GM19438 (cell line): ENCODE results near the gene IQGAP2.
"Not testable (repeated sequence)": the region's sequence is repeated elsewhere in the genome, so short reads cannot be mapped to it uniquely, and the experiment has no call there.

Experiments
- ATAC-seq: cut with Tn5 transposase; IDR thresholded peaks from one replicate; pipeline ENCODE4 v1.9.1; 2021; ENCODE audit warnings: low read depth; ENCODE audit not compliant: unreplicated experiment

Gene IQGAP2

DNA sequence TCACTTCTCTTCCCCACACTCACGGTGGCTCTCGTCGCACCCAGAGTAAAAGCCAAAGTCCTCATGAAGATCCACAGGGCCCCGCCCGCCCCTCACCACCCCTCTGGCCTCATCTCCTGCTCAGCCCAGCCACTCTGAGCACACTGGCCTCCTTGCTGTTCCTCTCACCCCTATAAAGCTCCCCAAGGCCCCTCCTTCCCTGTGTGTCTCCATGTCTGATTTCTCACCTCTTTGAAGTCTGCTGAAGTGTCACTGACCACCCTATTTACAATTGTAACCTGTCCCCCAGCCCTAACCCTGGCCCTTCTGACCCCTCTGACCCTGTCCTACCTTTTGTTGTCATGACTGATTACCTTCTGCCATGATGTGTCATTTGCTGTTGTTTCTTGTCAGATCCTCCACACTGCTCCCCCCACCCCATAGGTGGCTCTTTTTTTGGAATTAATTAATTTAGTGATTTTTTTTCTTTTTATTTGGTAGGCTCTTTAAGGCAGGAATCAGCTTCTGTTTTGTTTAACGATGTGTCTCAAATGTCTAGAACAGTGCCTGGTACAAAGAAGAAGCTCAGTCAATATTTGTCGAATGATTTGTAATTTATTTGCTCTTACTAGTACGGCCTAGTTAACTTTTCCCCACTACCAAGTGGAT is 90.2 kb downstream of the IQGAP2 start:
- ATAC-seq: no peak

DNA sequence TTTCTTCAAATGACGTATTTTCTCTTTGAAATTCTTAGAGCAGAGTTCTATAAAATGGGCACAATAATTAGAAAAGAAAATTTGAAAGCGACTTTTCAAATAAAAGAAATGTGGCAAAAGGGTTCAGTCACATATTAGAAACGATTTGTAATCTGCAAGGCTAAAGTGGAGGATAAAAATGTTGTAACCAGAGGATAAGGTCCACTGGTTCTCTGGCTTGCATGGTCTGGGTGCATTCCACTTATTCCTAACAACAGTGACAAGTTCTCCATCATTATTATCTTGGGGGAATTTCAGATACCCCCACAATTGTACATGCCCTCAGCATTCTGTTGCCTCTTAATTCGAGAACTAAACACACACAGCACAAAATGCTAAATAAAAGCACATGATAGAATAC is 91.1 kb downstream of the IQGAP2 start:
- ATAC-seq: no peak

DNA sequence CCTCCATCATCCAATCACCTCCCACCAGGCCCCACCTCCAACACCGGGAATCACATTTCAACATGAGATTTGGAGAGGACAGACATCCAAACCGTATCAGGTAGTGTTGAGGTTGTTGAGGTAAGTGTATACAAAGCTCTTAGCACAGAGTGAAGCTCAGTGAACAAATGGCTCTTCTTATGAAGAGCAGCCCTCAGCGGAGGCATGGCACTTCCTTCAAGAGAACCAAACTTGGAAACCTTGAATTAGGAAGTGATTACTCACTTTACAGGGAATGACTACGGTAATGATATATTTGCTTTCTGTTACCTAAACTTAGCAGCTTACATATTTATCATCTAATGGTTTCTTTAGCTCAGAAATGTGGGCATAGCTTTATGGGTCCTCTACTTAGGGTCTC is 92.8 kb downstream of the IQGAP2 start:
- ATAC-seq: no peak

DNA sequence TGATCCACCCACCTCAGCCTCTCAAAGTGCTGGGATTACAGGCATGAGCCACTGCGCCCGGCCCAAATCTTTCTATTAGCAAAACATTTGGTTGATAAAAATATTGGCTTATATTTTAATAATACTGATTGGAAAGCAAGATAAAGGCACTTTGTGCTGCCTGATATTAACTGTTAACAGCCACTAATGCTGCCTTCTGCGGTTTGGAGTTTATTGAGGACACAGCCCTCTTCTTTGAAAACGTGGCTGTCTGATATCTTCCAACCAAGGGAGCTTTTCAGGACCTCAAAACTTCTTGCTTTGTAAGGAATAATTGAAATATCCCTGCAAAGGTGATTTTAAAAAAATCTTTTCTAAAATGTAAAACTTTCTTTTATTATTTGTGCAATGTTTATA is 94.0 kb downstream of the IQGAP2 start:
- no peak for ATAC-seq

DNA sequence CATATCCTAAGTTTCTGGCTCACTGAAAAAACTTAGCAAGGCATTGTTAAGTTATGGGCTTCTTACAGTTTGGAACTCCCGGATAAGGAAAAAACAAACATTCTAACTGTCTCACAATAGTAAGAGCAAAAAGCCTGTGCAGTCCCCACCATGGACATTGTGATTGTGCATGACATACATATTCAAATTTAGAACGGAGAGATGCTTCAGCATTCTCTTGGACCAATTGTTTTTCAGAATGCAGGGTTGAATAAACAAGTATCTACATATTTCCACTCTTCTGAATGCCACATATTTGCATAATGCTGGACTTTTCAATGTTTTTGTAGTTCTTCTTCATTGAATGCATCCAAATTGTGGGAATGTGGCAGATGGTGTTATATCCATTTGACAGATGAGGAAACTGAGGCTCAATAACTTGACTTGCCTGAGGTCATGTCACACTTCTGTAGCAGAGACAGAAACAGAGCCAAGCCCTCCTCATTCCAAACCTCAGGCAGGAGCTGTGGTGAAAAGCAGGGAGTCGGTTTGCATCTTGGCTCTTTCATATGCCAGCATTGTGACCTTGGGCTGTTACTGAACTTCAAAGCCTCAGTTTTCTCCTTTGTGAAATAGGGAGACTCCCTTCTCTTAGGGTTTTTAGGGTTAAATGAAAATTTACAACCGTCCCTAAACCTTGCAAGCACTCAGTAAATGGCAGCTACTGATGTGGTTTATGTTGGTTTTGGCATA is 95.1 kb downstream of the IQGAP2 start:
- ATAC-seq: no peak

DNA sequence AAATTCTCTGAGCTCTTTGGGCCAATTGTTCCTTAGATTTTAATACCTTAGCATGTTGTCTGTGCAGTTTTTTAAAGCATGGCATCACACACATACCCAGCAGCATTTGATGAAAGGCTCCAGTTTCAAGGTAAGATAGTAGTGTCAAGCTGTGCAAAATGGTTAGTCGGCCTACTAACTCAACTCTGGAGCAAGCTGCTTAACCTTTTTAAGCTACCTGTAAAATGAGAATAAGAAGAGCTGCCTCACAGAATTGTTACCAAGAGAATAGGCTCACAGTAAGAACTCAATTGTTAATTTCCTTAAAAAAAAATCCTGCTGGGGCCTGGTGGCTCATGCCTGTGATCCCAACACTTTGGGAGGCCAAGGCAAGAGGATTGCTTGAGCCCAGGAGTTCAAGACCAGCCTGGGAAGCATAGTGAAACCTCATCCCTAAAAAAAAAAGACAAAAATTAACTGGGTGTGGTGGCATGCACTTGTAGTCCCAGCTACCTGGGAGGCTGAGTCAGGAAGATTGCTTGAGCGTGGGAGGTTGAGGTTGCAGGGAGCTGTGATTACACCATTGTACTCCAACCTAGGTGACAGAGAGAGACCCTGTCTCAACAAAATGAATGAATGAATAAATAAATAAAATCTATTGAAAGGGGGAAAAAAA is 96.5 kb downstream of the IQGAP2 start:
- no peak for ATAC-seq

DNA sequence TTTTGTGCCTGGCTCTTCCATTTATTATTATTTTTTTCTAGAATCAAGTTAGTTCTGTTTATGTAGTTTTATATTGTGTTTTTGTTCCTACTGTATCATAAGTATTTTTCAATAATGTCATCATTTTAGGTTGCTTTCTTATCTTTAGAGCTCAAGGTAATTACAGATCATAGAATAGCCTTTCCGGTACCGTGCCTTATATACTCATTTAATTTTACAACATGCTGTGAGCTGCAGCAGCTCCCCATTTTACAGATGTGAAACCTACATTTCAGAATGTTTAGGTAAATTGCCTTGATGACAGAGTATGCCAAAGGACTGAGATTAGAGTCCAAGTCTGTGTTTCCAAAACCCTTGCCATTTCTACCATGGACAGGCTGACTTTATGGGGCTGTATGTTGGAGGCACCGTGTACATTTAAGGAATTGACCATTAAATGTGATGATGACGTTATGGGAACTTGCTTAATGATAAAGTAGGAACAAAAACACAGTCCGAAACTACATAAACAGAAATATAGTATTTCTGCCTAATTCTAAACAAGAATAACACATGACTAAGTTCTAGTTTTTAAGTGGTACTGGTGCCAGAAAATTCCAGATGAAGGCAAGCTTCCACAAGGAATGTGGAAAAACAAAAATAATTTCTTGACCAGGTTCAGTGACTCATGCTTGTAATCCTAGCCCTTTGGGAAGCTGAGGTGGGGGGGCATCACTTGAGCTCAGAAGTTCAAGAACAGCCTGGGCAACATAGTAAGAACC is 97.7 kb downstream of the IQGAP2 start:
- ATAC-seq: no peak

DNA sequence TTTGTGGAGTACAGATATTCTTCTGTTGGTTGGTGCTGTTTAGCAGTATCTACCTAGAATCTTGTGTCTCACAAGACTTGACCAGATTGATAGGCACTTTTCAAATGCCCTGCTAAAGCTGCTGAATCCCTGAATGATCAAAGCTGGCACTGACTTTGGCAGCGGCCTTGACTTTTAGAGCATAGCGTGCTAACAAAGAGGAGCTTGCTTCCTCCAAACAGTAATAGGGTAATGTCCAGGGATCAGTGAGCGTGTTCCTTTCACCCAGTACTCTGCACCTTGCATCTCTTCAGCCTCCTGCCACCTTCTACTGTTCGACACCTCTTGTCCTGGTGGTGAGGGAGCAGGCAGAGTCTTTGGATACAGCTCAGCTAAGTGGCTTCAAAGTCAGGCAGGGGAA is 100.8 kb downstream of the IQGAP2 start:
- no peak for ATAC-seq

DNA sequence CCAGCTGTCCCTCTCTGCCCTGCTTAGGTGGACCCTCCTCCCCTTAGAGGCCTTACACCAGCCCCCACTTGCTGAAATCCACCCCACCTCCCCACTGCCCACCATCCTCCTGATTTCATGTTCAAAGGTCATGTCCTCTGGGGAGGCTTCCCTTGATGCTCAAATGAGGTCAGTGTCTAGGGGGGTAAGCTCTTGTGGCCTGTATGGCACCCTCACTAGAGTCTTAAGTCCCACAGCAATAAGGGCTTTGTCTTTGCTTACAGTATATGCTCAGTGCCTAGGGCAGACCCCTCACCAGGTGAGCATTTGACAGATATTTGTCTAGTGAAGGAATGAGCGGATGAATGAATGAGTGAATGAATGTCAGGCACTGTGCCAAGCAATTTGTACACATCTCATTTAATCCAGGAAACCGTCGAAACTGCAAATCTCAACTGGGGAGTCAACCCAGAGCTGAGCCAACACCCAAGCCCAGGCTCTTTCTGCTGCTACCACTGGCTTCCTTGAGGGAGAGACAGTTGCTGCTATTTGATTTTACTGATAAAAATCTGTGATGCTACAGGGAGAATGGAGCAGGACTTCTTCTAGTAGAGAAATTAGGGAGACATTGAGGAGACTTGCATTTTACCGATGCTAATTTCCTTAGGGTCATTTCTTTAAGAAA is 101.9 kb downstream of the IQGAP2 start:
- no peak for ATAC-seq

DNA sequence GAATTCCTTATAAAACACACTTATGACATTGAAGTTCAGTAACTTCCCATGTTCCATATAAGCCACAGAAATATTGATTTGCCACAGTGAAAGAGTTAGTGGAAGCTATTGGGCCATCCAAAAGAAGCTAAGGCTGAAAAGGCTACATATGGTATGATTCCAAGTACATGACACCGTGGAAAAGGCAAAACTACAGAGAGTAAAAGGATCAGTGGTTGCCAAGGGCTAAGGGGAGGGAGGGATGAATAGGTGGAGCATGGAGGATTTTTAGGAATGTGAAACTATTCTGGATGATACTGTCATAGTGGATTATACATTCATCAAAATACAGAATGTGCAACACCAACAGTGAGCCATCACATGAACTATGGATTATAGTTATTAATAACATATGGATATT is 110.4 kb downstream of the IQGAP2 start:
- ATAC-seq: no peak

DNA sequence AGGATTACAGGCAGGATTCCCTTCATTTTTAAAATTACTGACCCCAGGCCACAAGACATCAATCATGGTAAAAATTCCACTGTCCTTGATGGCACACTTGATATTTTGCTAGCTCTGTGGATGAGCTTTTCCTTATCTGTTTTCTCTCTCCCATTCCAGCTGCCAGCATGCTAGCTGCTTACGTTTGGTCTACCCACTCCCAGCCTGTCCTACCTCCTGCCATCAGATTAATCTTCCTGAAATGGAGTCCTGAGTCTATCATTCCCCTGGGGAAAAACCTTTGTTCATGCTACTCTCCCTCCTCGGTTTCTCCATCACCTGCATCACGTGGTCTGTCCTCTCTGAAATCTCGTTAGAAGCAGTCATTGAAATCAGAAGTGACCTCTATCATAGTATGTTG is 111.2 kb downstream of the IQGAP2 start:
- ATAC-seq: no peak

DNA sequence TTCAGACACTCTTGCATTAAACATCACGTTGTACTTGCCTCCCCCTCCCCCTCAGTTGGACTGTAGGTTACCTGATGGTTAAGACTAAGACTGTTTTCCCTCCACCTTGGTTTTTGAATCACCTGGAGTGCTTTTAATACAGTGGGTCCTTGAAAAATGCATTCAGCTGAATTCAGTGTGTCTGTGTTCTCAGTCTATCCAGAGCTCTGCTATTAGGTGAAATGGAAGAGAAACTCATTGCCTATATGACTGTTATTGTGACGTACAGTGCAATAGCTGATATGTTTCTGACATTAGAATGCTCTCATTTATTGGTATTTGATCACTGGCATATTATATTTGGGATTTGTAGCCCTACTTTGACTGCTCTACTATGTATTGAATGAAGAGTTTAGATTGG is 111.6 kb downstream of the IQGAP2 start:
- no peak for ATAC-seq

DNA sequence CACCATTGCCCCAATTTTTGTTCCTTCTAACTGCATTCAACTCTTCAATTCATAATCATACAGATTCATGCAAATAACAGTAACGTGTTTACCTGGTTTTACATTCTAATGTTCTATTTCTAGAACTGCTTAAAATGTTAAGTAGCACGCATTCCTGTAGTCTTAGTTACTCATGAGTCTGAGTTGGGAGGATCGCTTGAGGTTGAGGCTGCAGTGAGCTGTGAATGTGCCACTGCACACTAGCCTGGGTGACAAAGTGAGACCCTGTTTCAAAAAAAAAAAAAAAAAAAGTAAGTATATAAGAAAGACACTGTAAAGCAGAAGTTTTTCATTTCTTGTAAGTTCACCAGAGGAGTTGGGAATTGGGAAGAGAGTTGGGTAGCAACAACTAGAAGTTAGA is 114.2 kb downstream of the IQGAP2 start:
- ATAC-seq: no peak

DNA sequence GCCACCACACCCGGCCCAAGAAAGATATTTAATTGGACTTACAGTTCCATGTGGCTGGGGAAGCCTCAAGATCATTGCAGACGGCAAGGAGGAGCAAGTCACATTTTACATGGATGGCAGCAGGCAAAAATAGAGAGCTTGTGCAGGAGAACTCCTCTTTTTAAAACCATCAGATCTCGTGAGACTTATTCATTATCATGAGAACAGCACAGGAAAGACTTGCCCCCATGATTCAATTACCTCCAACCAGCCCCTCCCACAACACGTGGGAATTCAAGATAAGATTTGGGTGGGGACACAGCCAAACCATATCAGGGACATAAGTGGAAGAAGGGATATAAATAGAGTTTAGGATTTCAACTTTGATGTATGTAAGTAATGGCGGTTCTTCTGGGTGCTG is 115.2 kb downstream of the IQGAP2 start:
- ATAC-seq: not testable (repeated sequence)

DNA sequence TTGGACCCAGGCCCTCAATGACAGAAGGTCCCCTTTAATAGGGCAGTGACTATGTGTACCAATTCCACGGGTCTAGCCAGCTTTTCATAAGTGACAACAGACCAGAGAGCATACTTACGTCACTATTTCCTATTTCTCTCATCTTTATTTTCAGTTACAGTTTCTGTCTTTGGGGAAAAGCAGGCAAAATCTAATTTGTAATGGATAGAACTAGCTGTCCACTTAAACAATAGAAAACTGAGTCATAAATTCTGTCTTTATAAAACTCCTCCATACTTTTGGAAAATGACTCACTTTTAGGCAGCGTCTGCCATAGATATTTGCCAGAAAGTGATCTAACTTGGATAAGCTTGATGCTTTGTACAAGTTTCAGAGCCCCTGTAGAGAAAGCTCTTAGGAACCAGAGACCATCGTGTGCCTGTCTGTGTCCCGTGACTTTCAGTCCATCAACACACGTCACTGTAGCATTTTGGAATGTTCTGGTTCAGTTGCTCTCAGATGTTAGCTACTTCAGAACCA is 118.2 kb downstream of the IQGAP2 start:
- ATAC-seq: no peak

DNA sequence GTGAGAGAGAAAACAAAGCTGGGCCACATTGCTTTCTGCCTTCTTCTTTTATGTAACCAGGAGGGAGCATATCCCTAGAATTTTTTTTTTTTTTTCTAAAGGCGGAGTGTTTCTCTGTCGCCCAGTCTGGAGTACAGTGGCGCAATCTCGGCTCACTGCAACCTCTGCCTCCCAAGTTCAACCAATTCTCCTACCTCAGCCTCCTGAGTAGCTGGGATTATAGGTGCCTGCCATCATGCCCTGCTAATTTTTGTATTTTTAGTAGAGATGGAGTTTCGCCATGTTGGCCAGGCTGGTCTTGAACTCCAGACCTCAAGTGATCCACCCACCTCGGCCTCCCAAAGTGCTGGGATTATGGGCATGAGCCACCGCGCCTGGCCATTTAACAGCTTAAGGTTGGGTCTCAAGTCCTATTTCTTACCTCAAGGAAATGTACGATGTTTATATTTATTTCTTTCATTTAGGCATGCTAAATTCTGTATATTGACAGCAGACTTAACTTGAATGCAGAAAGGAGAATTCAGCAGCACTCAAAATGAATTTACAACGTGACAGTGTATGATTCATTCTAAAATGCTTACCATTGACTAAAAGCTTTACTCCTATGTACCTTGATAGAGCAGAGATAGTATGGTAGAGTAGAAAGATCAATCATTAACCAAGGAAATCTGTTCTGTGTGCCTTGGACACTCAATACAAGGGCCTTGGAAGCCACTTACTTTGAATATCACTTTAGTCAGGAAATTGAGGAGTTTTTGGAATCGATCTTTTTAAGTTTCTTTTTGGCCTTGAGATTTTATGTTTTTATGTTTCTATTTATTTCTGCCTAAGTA is 119.2 kb downstream of the IQGAP2 start:
- ATAC-seq: no peak

DNA sequence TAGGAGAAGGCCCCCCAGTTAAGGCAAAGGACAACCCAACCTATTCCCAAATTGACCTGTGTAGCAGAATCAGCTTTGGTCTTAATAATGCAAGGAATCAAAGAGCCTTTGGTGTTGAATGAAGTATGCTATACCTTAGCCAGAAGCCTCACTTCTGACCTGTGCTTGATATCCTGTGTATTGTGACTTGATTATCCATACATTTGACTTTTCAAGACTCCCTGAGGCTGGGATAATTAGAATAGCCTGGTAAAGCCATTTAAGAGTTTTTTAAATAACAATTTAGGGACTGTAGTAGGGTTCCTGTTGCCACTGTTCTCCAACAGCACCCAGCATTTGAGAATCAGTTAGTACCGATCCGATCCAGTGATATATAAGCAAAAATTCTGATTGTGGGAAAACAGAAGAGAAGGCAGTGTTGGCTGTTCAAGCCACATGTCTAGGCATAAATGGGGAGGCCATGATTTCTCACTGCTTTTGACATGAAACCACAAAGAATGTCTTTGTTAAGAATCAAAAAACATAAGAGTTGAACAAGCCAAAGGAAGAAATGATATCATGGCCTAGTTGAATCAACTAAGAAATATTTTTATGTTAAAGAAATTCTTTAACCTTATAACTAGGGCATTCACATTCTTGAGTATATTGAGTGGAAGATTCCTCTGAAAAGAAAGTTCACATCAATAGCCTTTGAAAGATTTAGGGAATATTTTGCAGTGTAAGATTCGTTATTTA is 121.2 kb downstream of the IQGAP2 start:
- no peak for ATAC-seq

DNA sequence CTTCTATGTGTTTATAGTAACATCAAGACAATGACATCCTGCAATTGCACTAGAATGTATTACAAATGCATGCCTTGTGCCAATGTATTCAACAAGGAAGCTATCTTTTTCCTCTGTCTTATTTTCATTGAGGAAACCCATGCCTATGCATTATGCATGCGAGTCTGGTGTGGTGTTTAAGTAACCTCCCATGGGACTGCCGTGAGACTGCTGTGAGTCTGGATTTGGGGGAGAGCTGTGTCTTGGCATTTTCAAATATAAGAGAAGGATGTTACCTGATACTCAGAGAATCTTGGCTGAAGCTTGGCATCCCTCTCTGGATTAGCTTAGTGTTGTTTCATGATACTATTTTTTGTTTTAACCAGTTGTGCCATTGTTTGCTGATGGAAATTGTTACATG is 121.8 kb downstream of the IQGAP2 start:
- ATAC-seq: no peak

DNA sequence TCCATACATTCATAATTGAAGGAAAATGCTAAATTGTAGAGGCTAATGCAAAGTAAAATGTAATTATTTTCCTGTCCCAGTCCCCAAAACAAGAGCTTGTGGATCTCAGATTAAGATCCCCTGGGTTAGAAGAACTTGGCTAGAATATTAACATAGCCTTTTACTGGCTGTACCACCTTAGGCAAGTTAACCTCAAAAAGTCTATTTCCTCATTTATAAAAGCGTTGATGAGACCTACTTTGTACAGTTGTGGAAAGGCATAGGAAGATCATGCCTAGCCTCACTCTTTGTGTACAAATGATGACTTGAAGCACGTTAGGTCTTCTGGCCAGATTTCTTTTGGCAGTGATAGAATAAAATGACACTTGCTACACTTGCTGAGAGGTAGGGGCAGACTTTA is 122.9 kb downstream of the IQGAP2 start:
- no peak for ATAC-seq
